ENCODE measurements around the gene TMEM252. TPM values are rescaled to one million over a fixed set of nuclear protein-coding genes. Genes with fewer than 3 reads are reported as not detected.

Gene TMEM252
- total RNA-seq, 3 donors from 2014 or later (not counting 1 experiment from before 2014, with no cell fraction given) = not detected

- no peak overlapping the region for H3K27ac Mint-ChIP-seq
- no peaks in the 10 kb centered on the region for H3K9me3 Mint-ChIP-seq
- Histone ChIP-seq H3K27me3 (ENCODE audit: control insufficient read depth, insufficient read depth, low read length) (no peaks in the 10 kb centered on the region), H3K36me3 (ENCODE audit: control insufficient read depth, insufficient read depth, low read length) (no peaks in the 10 kb centered on the region), H3K4me3 (ENCODE audit: low read length) (no peak overlapping the region), H3K27ac (ENCODE audit: low read length) (no peak overlapping the region), H3K9me3 (ENCODE audit: control insufficient read depth, insufficient read depth, low read length) (no peaks in the 10 kb centered on the region), H3K4me1 (ENCODE audit: control insufficient read depth, insufficient read depth, low read length) (no peaks in the 10 kb centered on the region)
- TF ChIP-seq, protein P1, sequence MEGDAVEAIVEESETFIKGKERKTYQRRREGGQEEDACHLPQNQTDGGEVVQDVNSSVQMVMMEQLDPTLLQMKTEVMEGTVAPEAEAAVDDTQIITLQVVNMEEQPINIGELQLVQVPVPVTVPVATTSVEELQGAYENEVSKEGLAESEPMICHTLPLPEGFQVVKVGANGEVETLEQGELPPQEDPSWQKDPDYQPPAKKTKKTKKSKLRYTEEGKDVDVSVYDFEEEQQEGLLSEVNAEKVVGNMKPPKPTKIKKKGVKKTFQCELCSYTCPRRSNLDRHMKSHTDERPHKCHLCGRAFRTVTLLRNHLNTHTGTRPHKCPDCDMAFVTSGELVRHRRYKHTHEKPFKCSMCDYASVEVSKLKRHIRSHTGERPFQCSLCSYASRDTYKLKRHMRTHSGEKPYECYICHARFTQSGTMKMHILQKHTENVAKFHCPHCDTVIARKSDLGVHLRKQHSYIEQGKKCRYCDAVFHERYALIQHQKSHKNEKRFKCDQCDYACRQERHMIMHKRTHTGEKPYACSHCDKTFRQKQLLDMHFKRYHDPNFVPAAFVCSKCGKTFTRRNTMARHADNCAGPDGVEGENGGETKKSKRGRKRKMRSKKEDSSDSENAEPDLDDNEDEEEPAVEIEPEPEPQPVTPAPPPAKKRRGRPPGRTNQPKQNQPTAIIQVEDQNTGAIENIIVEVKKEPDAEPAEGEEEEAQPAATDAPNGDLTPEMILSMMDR (IDR thresholded peaks at IDR 0.05) = no peak
- no peaks in the 10 kb centered on the region for H3K27me3 Mint-ChIP-seq (ENCODE audit: low read depth in 2 of 2)
- H3K36me3 Mint-ChIP-seq = no peaks in the 10 kb centered on the region
- intact Hi-C loops (cut with micrococcal nuclease) = loop anchor here (10.0 kb wide), 1 partner anchor 165 kb away; no protein-coding TSS in a partner anchor
- ATAC-seq (no peak), DNase-seq (no peak)
- no peak overlapping the region for H3K4me3 Mint-ChIP-seq
- no peaks in the 10 kb centered on the region for H3K4me1 Mint-ChIP-seq
Observed at GRCh38 chr9:68509689-68510088, 31.0 kb downstream of the TMEM252 start.

DNA sequence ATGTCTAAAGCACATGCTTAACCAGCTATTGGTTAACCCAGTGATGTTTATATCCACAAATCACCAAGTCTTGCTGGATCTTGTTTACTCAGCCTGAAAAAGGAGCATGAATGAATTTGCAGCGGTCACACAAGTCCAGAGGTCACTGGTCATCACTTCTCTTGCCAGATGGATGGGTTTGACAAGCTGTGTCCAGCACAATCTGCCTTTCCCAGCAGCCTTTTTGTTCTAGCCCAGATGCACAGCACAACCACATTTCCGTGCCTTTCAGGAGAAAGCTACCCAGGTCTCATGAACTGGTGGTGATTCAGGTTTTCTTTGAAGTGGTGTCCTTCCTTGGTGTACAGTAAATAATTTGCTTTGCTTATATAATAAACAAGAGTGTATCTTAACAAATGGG, 32.1 kb downstream of the TMEM252 start:
- ATAC-seq (no peak), DNase-seq (no peak)
- Mint-ChIP-seq H3K27me3 (ENCODE audit: low read depth in 2 of 2) (peaks cover 0 to 2% of the 10 kb centered on the region in 2 donors), H3K36me3 (no peaks in the 10 kb centered on the region), H3K4me3 (no peak overlapping the region), H3K9me3 (no peaks in the 10 kb centered on the region), H3K27ac (no peak overlapping the region), H3K4me1 (no peaks in the 10 kb centered on the region)
- WGBS (ENCODE audit: insufficient coverage) = 92% methylated on average over 2 of the region's 2 CpGs
- TF ChIP-seq, protein P1 (IDR thresholded peaks at IDR 0.05) = no peak
- Histone ChIP-seq H3K9me3 (ENCODE audit: control insufficient read depth, insufficient read depth, low read length) (no peaks in the 10 kb centered on the region), H3K36me3 (ENCODE audit: control insufficient read depth, insufficient read depth, low read length) (no peaks in the 10 kb centered on the region), H3K27ac (ENCODE audit: low read length) (no peak overlapping the region), H3K4me3 (ENCODE audit: low read length) (no peak overlapping the region), H3K4me1 (ENCODE audit: control insufficient read depth, insufficient read depth, low read length) (no peaks in the 10 kb centered on the region), H3K27me3 (ENCODE audit: control insufficient read depth, insufficient read depth, low read length) (no peaks in the 10 kb centered on the region)
- intact Hi-C loops (cut with micrococcal nuclease) = loop anchor here (10.0 kb wide), 1 partner anchor 164 kb away; no protein-coding TSS in a partner anchor

- H3K4me3 ChIP-seq (ENCODE audit: low read length) = no peak overlapping the region
- no peak overlapping the region for H3K27ac Mint-ChIP-seq
- ATAC-seq (no peak), DNase-seq (no peak)
- H3K36me3 Mint-ChIP-seq = no peaks in the 10 kb centered on the region
- H3K27ac ChIP-seq (ENCODE audit: low read length) = no peak overlapping the region
- no peaks in the 10 kb centered on the region for H3K4me1 Mint-ChIP-seq
- peaks cover 0 to 2% of the 10 kb centered on the region in 2 donors for H3K27me3 Mint-ChIP-seq (ENCODE audit: low read depth in 2 of 2)
- no peaks in the 10 kb centered on the region for H3K27me3 ChIP-seq (ENCODE audit: control insufficient read depth, insufficient read depth, low read length)
- no peaks in the 10 kb centered on the region for H3K36me3 ChIP-seq (ENCODE audit: control insufficient read depth, insufficient read depth, low read length)
- intact Hi-C loops (cut with micrococcal nuclease) = loop anchor here (10.0 kb wide), 1 partner anchor 163 kb away; no protein-coding TSS in a partner anchor
- H3K4me3 Mint-ChIP-seq = no peak overlapping the region
- no peaks in the 10 kb centered on the region for H3K9me3 ChIP-seq (ENCODE audit: control insufficient read depth, insufficient read depth, low read length)
- H3K9me3 Mint-ChIP-seq = no peaks in the 10 kb centered on the region
- no peaks in the 10 kb centered on the region for H3K4me1 ChIP-seq (ENCODE audit: control insufficient read depth, insufficient read depth, low read length)
- 56% methylated on average over 1 of the region's 2 CpGs for WGBS (ENCODE audit: insufficient coverage)
- TF ChIP-seq, protein P1 (IDR thresholded peaks at IDR 0.05) = peak; percentile 1
Observed at GRCh38 chr9:68507806-68508145, 32.9 kb downstream of the TMEM252 start.

- Histone ChIP-seq H3K9me3 (ENCODE audit: control insufficient read depth, insufficient read depth, low read length) (no peaks in the 10 kb centered on the region), H3K36me3 (ENCODE audit: control insufficient read depth, insufficient read depth, low read length) (no peaks in the 10 kb centered on the region), H3K27me3 (ENCODE audit: control insufficient read depth, insufficient read depth, low read length) (no peaks in the 10 kb centered on the region), H3K27ac (ENCODE audit: low read length) (no peak overlapping the region), H3K4me1 (ENCODE audit: control insufficient read depth, insufficient read depth, low read length) (no peaks in the 10 kb centered on the region), H3K4me3 (ENCODE audit: low read length) (no peak overlapping the region)
- ATAC-seq (no peak), DNase-seq (peak in 1 of 2 donors; percentile 13)
- Mint-ChIP-seq H3K9me3 (no peaks in the 10 kb centered on the region), H3K27ac (no peak overlapping the region), H3K4me1 (no peaks in the 10 kb centered on the region), H3K36me3 (no peaks in the 10 kb centered on the region), H3K27me3 (ENCODE audit: low read depth in 2 of 2) (peaks cover 0 to 2% of the 10 kb centered on the region in 2 donors), H3K4me3 (no peak overlapping the region)
- intact Hi-C loops (cut with micrococcal nuclease) = loop anchor here (10.0 kb wide), 1 partner anchor 162 kb away; no protein-coding TSS in a partner anchor
- 77% methylated on average over 7 of the region's 7 CpGs for WGBS (ENCODE audit: insufficient coverage)
- TF ChIP-seq, protein P1 (IDR thresholded peaks at IDR 0.05) = peak; percentile 16
Observed at GRCh38 chr9:68507130-68507805, 33.4 kb downstream of the TMEM252 start.
